ENCODE results near the gene ZMYM3. TPM values are rescaled to one million over a fixed set of nuclear protein-coding genes. Genes with fewer than 3 reads are reported as not detected.

Gene ZMYM3
- total and polyA plus RNA-seq, 2 experiments from 2014 or later: 31.0 to 71.1 TPM

- H3F3A ChIP-seq (replicated peaks; ENCODE audit: low read depth): peaks cover 4% of the 10 kb centered on the region; the same call in 1 of the 2 replicates
- H3K36me3 Mint-ChIP-seq (ENCODE audit: low read depth): peaks cover 65% of the 10 kb centered on the region
- H3K27ac ChIP-seq (ENCODE audit: low read depth): no peak overlapping the region
- H4K20me1 ChIP-seq (replicated peaks; ENCODE audit: insufficient read depth): peaks cover 15% of the 10 kb centered on the region; the same call in 1 of the 2 replicates
- no peaks in the 10 kb centered on the region for H3K27me3 ChIP-seq (ENCODE audit: insufficient read depth)
- peaks cover 6% of the 10 kb centered on the region; the same call in 1 of the 2 replicates for H3K4me1 ChIP-seq (ENCODE audit: insufficient read depth)
- peaks cover 7% of the 10 kb centered on the region; the same call in 2 of the 3 replicates for H3K4me1 Mint-ChIP-seq
- H3K27ac Mint-ChIP-seq: peak overlapping the region; percentile 78; the same call in 1 of the 2 replicates
- peaks cover 12% of the 10 kb centered on the region; the same call in 1 of the 2 replicates for H3K36me3 ChIP-seq (ENCODE audit: insufficient read depth)
- TF ChIP-seq ZNF331 (CRISPR knock-in tag; IDR thresholded peaks at IDR 0.05; ENCODE audit: low read depth) (no peak), ZNF114 (CRISPR knock-in tag; IDR thresholded peaks at IDR 0.05) (no peak)
- TF ChIP-seq, protein P1, sequence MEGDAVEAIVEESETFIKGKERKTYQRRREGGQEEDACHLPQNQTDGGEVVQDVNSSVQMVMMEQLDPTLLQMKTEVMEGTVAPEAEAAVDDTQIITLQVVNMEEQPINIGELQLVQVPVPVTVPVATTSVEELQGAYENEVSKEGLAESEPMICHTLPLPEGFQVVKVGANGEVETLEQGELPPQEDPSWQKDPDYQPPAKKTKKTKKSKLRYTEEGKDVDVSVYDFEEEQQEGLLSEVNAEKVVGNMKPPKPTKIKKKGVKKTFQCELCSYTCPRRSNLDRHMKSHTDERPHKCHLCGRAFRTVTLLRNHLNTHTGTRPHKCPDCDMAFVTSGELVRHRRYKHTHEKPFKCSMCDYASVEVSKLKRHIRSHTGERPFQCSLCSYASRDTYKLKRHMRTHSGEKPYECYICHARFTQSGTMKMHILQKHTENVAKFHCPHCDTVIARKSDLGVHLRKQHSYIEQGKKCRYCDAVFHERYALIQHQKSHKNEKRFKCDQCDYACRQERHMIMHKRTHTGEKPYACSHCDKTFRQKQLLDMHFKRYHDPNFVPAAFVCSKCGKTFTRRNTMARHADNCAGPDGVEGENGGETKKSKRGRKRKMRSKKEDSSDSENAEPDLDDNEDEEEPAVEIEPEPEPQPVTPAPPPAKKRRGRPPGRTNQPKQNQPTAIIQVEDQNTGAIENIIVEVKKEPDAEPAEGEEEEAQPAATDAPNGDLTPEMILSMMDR (conservative IDR thresholded peaks at IDR 0.05; ENCODE audit: low read depth in 2 of 2): no peak
- H3K4me2 ChIP-seq: peak overlapping the region; percentile 93
- ATAC-seq: no peak
- peak overlapping the region; percentile 97 for H3K4me3 ChIP-seq
- DNase-seq (ENCODE audit: low spot score): no peak
- H3K27me3 Mint-ChIP-seq (ENCODE audit: insufficient read depth, low read depth, poor library complexity): peaks cover 9% of the 10 kb centered on the region
- peak overlapping the region; percentile 95 for H3K4me3 Mint-ChIP-seq
- no peak overlapping the region for H2AFZ ChIP-seq
- no peaks in the 10 kb centered on the region for H3K9me2 ChIP-seq (ENCODE audit: insufficient read depth)
- H3K9me3 Mint-ChIP-seq: no peaks in the 10 kb centered on the region; the same call in 2 of the 3 replicates
- H3K79me2 ChIP-seq (replicated peaks; ENCODE audit: insufficient read depth): peaks cover 70% of the 10 kb centered on the region
These were observed 32.0 kb upstream of the ZMYM3 start for GRCh38 chrX:71285929-71286328.

DNA sequence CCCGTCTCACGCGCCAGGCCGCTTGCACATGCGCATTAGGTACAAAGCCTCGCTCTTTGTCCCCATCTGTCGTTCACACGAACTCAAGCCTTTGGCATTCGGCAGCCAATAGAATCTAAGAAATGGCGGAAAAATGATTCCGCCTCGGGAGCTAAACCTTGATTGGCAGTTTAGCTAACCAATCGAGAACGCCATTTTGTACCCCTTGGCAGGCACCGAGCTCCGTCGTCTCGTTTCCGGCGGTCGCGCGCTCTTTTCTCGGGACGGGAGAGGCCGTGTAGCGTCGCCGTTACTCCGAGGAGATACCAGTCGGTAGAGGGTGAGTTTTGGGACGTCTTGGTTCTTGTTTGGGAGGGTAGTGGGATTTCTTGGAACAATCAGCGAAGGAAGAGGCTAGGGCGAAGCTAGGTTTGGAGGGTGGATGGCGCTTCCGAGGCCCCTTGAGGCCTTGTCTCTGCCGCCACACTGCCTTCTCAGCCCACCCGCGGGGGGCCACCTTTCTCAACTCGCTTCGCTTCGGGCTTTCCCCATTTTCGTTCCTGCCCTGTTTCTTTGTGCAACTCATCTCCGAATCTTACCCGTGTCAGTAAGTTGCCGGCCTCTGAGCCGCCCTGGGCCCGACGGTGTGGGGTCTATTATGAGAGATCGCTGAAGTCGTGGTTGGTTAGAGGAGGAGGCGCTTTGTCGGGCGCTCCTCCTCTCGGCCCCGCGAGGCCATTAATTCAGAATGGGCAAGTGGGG, 29.6 kb upstream of the ZMYM3 start, which contains the start of gene NONO:
NONO (plus strand) TSS at position 233 of the 741 bp plus-strand sequence. CDS start 7,003 bp downstream, outside the sequence.
- peaks cover 9% of the 10 kb centered on the region for H3K27me3 Mint-ChIP-seq (ENCODE audit: insufficient read depth, low read depth, poor library complexity)
- Histone ChIP-seq H3K27ac (ENCODE audit: low read depth) (peak within 1 kb of the TSS; percentile 96), H3K4me3 (peak within 1 kb of the TSS; percentile 97), H3K4me1 (ENCODE audit: insufficient read depth) (peaks cover 6% of the 10 kb centered on the region; the same call in 1 of the 2 replicates), H4K20me1 (replicated peaks; ENCODE audit: insufficient read depth) (peaks cover 15% of the 10 kb centered on the region; the same call in 1 of the 2 replicates), H3K4me2 (peak within 1 kb of the TSS; percentile 93), H3F3A (replicated peaks; ENCODE audit: low read depth) (peaks cover 4% of the 10 kb centered on the region; the same call in 1 of the 2 replicates), H3K36me3 (ENCODE audit: insufficient read depth) (peaks cover 6% of the 10 kb centered on the region; the same call in 1 of the 2 replicates), H3K27me3 (ENCODE audit: insufficient read depth) (no peaks in the 10 kb centered on the region), H3K9me2 (ENCODE audit: insufficient read depth) (no peaks in the 10 kb centered on the region), H2AFZ (0 out of 2 replicates have a peak within 1 kb of the TSS, but pooled peaks have one; percentile 63), H3K79me2 (replicated peaks; ENCODE audit: insufficient read depth) (peaks cover 48% of the 10 kb centered on the region)
- H3K9me3 Mint-ChIP-seq: no peaks in the 10 kb centered on the region; the same call in 1 of the 3 replicates
- H3K36me3 Mint-ChIP-seq (ENCODE audit: low read depth): peaks cover 52% of the 10 kb centered on the region
- peak; percentile 98 for DNase-seq (ENCODE audit: low spot score)
- ATAC-seq: peak; percentile 86
- H3K4me3 Mint-ChIP-seq: peak within 1 kb of the TSS; percentile 95
- H3K4me1 Mint-ChIP-seq: peaks cover 4% of the 10 kb centered on the region; the same call in 2 of the 3 replicates
- H3K27ac Mint-ChIP-seq: peak within 1 kb of the TSS; percentile 100
- no peak for TF ChIP-seq STAT1 (IDR thresholded peaks at IDR 0.05; ENCODE audit: unreplicated experiment)
- TF ChIP-seq ZNF114 (CRISPR knock-in tag; IDR thresholded peaks at IDR 0.05): no peak
- no peak for TF ChIP-seq JUNB (IDR thresholded peaks at IDR 0.05; ENCODE audit: unreplicated experiment)
- TF ChIP-seq, protein P1 (conservative IDR thresholded peaks at IDR 0.05; ENCODE audit: low read depth in 2 of 2): no peak
- 0 out of 2 replicates have a peak, but pooled peaks have one; percentile 2 for TF ChIP-seq CREB1 (CRISPR knock-in tag; IDR thresholded peaks at IDR 0.05; ENCODE audit: low read depth)
- no peak for TF ChIP-seq NANOG (IDR thresholded peaks at IDR 0.05; ENCODE audit: borderline replicate concordance)
- peak; percentile 74 for TF ChIP-seq POLR2AphosphoS5 (IDR thresholded peaks at IDR 0.05; ENCODE audit: low read depth)
- TF ChIP-seq, protein P2, sequence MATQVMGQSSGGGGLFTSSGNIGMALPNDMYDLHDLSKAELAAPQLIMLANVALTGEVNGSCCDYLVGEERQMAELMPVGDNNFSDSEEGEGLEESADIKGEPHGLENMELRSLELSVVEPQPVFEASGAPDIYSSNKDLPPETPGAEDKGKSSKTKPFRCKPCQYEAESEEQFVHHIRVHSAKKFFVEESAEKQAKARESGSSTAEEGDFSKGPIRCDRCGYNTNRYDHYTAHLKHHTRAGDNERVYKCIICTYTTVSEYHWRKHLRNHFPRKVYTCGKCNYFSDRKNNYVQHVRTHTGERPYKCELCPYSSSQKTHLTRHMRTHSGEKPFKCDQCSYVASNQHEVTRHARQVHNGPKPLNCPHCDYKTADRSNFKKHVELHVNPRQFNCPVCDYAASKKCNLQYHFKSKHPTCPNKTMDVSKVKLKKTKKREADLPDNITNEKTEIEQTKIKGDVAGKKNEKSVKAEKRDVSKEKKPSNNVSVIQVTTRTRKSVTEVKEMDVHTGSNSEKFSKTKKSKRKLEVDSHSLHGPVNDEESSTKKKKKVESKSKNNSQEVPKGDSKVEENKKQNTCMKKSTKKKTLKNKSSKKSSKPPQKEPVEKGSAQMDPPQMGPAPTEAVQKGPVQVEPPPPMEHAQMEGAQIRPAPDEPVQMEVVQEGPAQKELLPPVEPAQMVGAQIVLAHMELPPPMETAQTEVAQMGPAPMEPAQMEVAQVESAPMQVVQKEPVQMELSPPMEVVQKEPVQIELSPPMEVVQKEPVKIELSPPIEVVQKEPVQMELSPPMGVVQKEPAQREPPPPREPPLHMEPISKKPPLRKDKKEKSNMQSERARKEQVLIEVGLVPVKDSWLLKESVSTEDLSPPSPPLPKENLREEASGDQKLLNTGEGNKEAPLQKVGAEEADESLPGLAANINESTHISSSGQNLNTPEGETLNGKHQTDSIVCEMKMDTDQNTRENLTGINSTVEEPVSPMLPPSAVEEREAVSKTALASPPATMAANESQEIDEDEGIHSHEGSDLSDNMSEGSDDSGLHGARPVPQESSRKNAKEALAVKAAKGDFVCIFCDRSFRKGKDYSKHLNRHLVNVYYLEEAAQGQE (IDR thresholded peaks at IDR 0.05; ENCODE audit: unreplicated experiment): no peak
- no peak for TF ChIP-seq EZH2 (IDR thresholded peaks at IDR 0.05; ENCODE audit: low read depth, unreplicated experiment)
- no peak for TF ChIP-seq EZH2phosphoT487 (IDR thresholded peaks at IDR 0.05; ENCODE audit: unreplicated experiment)
- no peak for TF ChIP-seq ZNF331 (CRISPR knock-in tag; IDR thresholded peaks at IDR 0.05; ENCODE audit: low read depth)
